Measurements from ENCODE around the gene PIH1D1.
"Not testable (repeated sequence)": the region's sequence is repeated elsewhere in the genome, so short reads cannot be mapped to it uniquely, and the experiment has no call there.

The PIH1D1 gene

GRCh38 chr19:49453013-49453756 lies 1.6 kb upstream of the PIH1D1 start, which contains the start of gene ALDH16A1:
TSS of gene ALDH16A1 (plus strand) at chr19:49453225. CDS start at chr19:49453332, 107 bp downstream.
- peak; percentile 98 to 99 for DNase-seq

GRCh38 chr19:49450405-49450804 lies 1.2 kb downstream of the PIH1D1 start:
- no peak for DNase-seq

- DNase-seq: no peak
Observed at GRCh38 chr19:49448432-49448786, 3.2 kb downstream of the PIH1D1 start.

- DNase-seq: no peak
Observed at GRCh38 chr19:49447485-49448431, 3.9 kb downstream of the PIH1D1 start.

GRCh38 chr19:49445997-49446396 lies 5.6 kb downstream of the PIH1D1 start:
- DNase-seq: peak; percentile 17 to 29

- not testable (repeated sequence) for DNase-seq
Observed at GRCh38 chr19:49444100-49444700, 7.4 kb downstream of the PIH1D1 start.

- DNase-seq: peak; percentile 92 to 96
Observed at GRCh38 chr19:49443366-49444099, 8.1 kb downstream of the PIH1D1 start.

GRCh38 chr19:49442771-49443365 lies 8.7 kb downstream of the PIH1D1 start:
- peak; percentile 51 to 74 for DNase-seq

GRCh38 chr19:49442354-49442753 lies 9.3 kb downstream of the PIH1D1 start:
- DNase-seq: no peak

- no peak for DNase-seq
Observed at GRCh38 chr19:49441960-49442350, 9.7 kb downstream of the PIH1D1 start.

GRCh38 chr19:49441210-49441959 lies 10.2 kb downstream of the PIH1D1 start, which contains the start of gene SLC17A7:
TSS of gene SLC17A7 (minus strand) at chr19:49441527. CDS start at chr19:49441379, 148 bp downstream.
- DNase-seq: peak; percentile 6 to 20

GRCh38 chr19:49440439-49441209 lies 11.0 kb downstream of the PIH1D1 start:
- DNase-seq: no peak

GRCh38 chr19:49439836-49440235 lies 11.8 kb downstream of the PIH1D1 start:
- no peak for DNase-seq

- DNase-seq: no peak
Observed at GRCh38 chr19:49438261-49438660, 13.4 kb downstream of the PIH1D1 start.

- no peak for DNase-seq
Observed at GRCh38 chr19:49437231-49437630, 14.4 kb downstream of the PIH1D1 start.

GRCh38 chr19:49436381-49437017 lies 15.1 kb downstream of the PIH1D1 start:
- no peak for DNase-seq

GRCh38 chr19:49435670-49436069 lies 15.9 kb downstream of the PIH1D1 start:
- DNase-seq: no peak

- DNase-seq: no peak
Observed at GRCh38 chr19:49434907-49435583, 16.6 kb downstream of the PIH1D1 start.

- no peak for DNase-seq
Observed at GRCh38 chr19:49433240-49433901, 18.2 kb downstream of the PIH1D1 start.

Data from inflammatory macrophage (primary cell).